ENCODE measurements around the gene SLC6A19. TPM values are rescaled to one million over a fixed set of nuclear protein-coding genes. Genes with fewer than 3 reads are reported as not detected.

SLC6A19 gene
- total and polyA plus RNA-seq, 10 of the 15 experiments (the other 5 are each of a cell fraction or from before 2014, with no cell fraction given) = 0.01 to 0.03 TPM; not detected in 8

DNA sequence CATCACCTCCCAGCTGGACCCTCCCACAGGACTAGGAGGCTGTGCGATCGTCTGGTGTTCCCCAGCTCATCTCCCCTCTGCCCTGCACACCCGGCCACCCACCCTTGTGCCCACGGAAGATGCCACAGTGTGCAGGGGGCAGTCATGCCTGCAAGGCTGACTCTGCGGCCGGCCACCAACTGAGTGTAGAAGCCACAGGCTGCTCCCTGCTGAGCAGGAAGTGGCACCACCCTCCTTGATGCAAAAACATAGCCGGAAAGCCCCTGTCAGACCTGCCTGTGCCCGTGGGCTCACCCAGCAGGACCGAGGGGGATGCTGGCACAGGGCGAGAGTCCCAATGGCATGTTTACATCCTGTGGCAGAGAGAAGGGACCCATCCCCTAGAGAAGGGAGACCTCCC lies 49.2 kb upstream of the SLC6A19 start:
- Histone ChIP-seq H3K36me3 (ENCODE audit: control insufficient read depth in 2 of 2, insufficient read depth in 2 of 2, low read length in 1 of 2) (no peaks in the 10 kb centered on the region), H3K79me2 (ENCODE audit: control insufficient read depth, insufficient read depth, low read length) (no peaks in the 10 kb centered on the region), H4K20me1 (ENCODE audit: control insufficient read depth, insufficient read depth) (no peaks in the 10 kb centered on the region), H3K4me1 (ENCODE audit: control insufficient read depth, insufficient read depth, low read length) (no peaks in the 10 kb centered on the region), H3K27me3 (replicated peaks in 1 of 2; ENCODE audit: control insufficient read depth in 2 of 2, insufficient read depth in 2 of 2, low read length in 1 of 2) (peaks cover 0 to 2% of the 10 kb centered on the region in 2 experiments; a peak in 3 of 4 replicates), H3K9me3 (replicated peaks; ENCODE audit: control insufficient read depth, insufficient read depth, low read length) (no peaks in the 10 kb centered on the region; the same call in 2 of the 3 replicates), H2AFZ (ENCODE audit: control insufficient read depth, low read depth, low read length) (no peak overlapping the region), H3K4me2 (ENCODE audit: control insufficient read depth, insufficient read depth) (no peak overlapping the region), H3K4me3 (no peak overlapping the region), H3K9ac (ENCODE audit: control insufficient read depth, insufficient read depth, low read length) (no peak overlapping the region), H3K27ac (ENCODE audit: control insufficient read depth, insufficient read depth) (no peak overlapping the region)
- BruUV-seq (replicated peaks) = no TSS peak
- ChIA-PET SMC1A (ENCODE audit: uncharacterized antibody, unreplicated experiment) (interaction anchor here (1.0 kb wide), 1 partner anchor 16 kb away, joined by 3 read pairs; no protein-coding TSS in a partner anchor), POLR2A (no interaction called here), CTCF (interaction anchor here (0.6 to 2.8 kb wide), 4 partner anchors 12 to 132 kb away, joined by 3 to 11 read pairs (median 8); no protein-coding TSS in a partner anchor), RAD21 (ENCODE audit: unreplicated experiment) (interaction anchor here (2.7 kb wide), 1 partner anchor 11 kb away, joined by 7 read pairs; no protein-coding TSS in a partner anchor)
- no peak for FAIRE-seq
- ATAC-seq = peak; percentile 92
- DNase-seq (ENCODE audit: low read depth, low spot score) = no peak
- 4% methylated on average over 10 of the region's 10 CpGs for WGBS (ENCODE audit: insufficient coverage, insufficient replicate concordance, low lambda C conversion rate, missing lambda C conversion rate)
- intact Hi-C loops (cut with micrococcal nuclease; ENCODE audit: unreplicated experiment) (no loop called here), in situ Hi-C loops (cut with MboI) (no loop called here)
- TF ChIP-seq EP300 (IDR thresholded peaks at IDR 0.05; ENCODE audit: borderline replicate concordance in 1 of 2, control insufficient read depth in 1 of 2, low read depth in 2 of 2, low read length in 2 of 2) (no peak), PBX3 (IDR thresholded peaks at IDR 0.05; ENCODE audit: insufficient replicate concordance, low read depth, low read length) (no peak), BACH1 (IDR thresholded peaks at IDR 0.05; ENCODE audit: borderline replicate concordance) (no peak), STAT1 (conservative IDR thresholded peaks at IDR 0.05) (no peak), SIX5 (IDR thresholded peaks at IDR 0.05; ENCODE audit: low read depth, low read length, severe bottlenecking) (no peak), RAD21 (IDR thresholded peaks at IDR 0.05; ENCODE audit: insufficient read depth, low read depth, low read length) (no peak), CEBPB (IDR thresholded peaks at IDR 0.05; ENCODE audit: borderline replicate concordance in 1 of 2, low read depth in 2 of 2, low read length in 2 of 2) (no peak), NR2C1 (IDR thresholded peaks at IDR 0.05) (no peak), NFYA (IDR thresholded peaks at IDR 0.05; ENCODE audit: borderline replicate concordance, low read depth, low read length) (no peak), TCF3 (IDR thresholded peaks at IDR 0.05; ENCODE audit: borderline replicate concordance, insufficient read depth, low read depth, low read length) (no peak), NFYB (IDR thresholded peaks at IDR 0.05; ENCODE audit: insufficient read depth, low read depth, low read length) (no peak), SIN3A (IDR thresholded peaks at IDR 0.05; ENCODE audit: low read depth, low read length) (no peak), ATF7 (IDR thresholded peaks at IDR 0.05; ENCODE audit: low read depth) (no peak), IKZF2 (IDR thresholded peaks at IDR 0.05) (no peak), GATAD2B (conservative IDR thresholded peaks at IDR 0.05; ENCODE audit: low read depth) (no peak; the same call in 1 of the 2 replicates), RUNX3 (IDR thresholded peaks at IDR 0.05; ENCODE audit: low read length) (no peak), ZSCAN29 (IDR thresholded peaks at IDR 0.05) (no peak), BHLHE40 (IDR thresholded peaks at IDR 0.05; ENCODE audit: borderline replicate concordance in 1 of 2, low read depth in 2 of 2, low read length in 1 of 2) (peak in 1 of 2 experiments; percentile 65; a peak in 1 of 4 replicates), ZNF24 (IDR thresholded peaks at IDR 0.05) (no peak), RCOR1 (conservative IDR thresholded peaks at IDR 0.05; ENCODE audit: low read depth, low read length) (no peak), PAX5 (IDR thresholded peaks at IDR 0.05; ENCODE audit: borderline replicate concordance, low read depth, low read length) (0 out of 2 replicates have a peak, but pooled peaks have one; percentile 51), JUNB (IDR thresholded peaks at IDR 0.05) (no peak), RELB (IDR thresholded peaks at IDR 0.05; ENCODE audit: low read depth) (0 out of 2 replicates have a peak, but pooled peaks have one; percentile 27), POLR2AphosphoS5 (IDR thresholded peaks at IDR 0.05; ENCODE audit: low read length) (no peak)

Measured in GM12878 (cell line).